ENCODE measurements around the gene TUG1. TPM values are rescaled to one million over a fixed set of nuclear protein-coding genes. Genes with fewer than 3 reads are reported as not detected.

TUG1 gene
- total and polyA plus RNA-seq, 2 donors (not counting 3 experiments of a cell fraction or from before 2014, with no cell fraction given), result 77.1 to 85.9 TPM

DNA sequence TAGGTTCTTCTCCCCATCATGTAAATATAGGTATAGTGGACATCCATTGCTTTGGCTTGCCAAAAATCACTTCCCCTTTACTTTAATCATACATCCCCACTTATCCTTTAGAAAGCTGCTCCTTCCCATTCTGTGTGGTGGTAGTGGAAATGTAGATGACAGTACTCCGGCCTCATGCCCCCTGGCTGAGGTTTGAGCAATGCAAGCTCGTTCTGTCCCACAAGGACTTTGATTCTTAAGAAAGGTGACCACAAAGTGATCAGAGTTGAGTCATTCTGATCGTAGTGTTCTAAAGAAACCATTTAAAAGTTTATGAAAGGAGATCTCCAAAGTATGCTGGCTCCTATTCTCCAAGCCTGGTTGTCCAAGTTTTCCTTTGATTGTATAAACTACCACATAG lies 10.9 kb downstream of the TUG1 start:
- no peaks in the 10 kb centered on the region for H3K9me3 ChIP-seq (replicated peaks; ENCODE audit: control insufficient read depth, insufficient read depth, low read length)
- intact Hi-C loops (cut with micrococcal nuclease) (no loop called here), dilution Hi-C loops (cut with MboI; ENCODE audit: extremely low pct_ligation_motif_present, low sequenced_read_pairs) (no loop called here)
- H3K9me1 ChIP-seq (replicated peaks; ENCODE audit: control insufficient read depth, extremely low read depth, insufficient read depth, low read length), result no peaks in the 10 kb centered on the region
- H3K4me3 ChIP-seq (replicated peaks in 1 of 3; ENCODE audit: insufficient read depth in 1 of 3, low read depth in 1 of 3, low read length in 3 of 3), result no peak overlapping the region
- BruUV-seq (replicated peaks), result no TSS peak
- H3K9ac ChIP-seq (replicated peaks; ENCODE audit: extremely low read depth, insufficient read depth, low read length), result no peak overlapping the region
- TF ChIP-seq POLR2AphosphoS5 (IDR thresholded peaks at IDR 0.05; ENCODE audit: insufficient read depth, low read depth, low read length), result no peak
- TF ChIP-seq, protein P1, sequence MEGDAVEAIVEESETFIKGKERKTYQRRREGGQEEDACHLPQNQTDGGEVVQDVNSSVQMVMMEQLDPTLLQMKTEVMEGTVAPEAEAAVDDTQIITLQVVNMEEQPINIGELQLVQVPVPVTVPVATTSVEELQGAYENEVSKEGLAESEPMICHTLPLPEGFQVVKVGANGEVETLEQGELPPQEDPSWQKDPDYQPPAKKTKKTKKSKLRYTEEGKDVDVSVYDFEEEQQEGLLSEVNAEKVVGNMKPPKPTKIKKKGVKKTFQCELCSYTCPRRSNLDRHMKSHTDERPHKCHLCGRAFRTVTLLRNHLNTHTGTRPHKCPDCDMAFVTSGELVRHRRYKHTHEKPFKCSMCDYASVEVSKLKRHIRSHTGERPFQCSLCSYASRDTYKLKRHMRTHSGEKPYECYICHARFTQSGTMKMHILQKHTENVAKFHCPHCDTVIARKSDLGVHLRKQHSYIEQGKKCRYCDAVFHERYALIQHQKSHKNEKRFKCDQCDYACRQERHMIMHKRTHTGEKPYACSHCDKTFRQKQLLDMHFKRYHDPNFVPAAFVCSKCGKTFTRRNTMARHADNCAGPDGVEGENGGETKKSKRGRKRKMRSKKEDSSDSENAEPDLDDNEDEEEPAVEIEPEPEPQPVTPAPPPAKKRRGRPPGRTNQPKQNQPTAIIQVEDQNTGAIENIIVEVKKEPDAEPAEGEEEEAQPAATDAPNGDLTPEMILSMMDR (IDR thresholded peaks at IDR 0.05; ENCODE audit: extremely low read depth in 1 of 2, insufficient read depth in 1 of 2, low read depth in 1 of 2, low read length in 2 of 2), result no peak
- TF ChIP-seq POLR2A (IDR thresholded peaks at IDR 0.05; ENCODE audit: low read depth, low read length), result no peak
- TF ChIP-seq FOS (IDR thresholded peaks at IDR 0.05; ENCODE audit: borderline replicate concordance, insufficient read depth, low read length), result no peak
- no peak for TF ChIP-seq GATA2 (IDR thresholded peaks at IDR 0.05; ENCODE audit: insufficient read depth, insufficient read length, low read depth, low read length)
- no peak for TF ChIP-seq JUN (IDR thresholded peaks at IDR 0.05; ENCODE audit: borderline replicate concordance, insufficient read depth, insufficient read length, low read depth)
- H3K36me3 ChIP-seq (ENCODE audit: control insufficient read depth in 2 of 2, extremely low read depth in 1 of 2, insufficient read depth in 2 of 2, low read length in 2 of 2), result peaks cover 5% of the 10 kb centered on the region in 2 experiments
- H3K27ac ChIP-seq (ENCODE audit: insufficient read depth, low read depth, low read length), result no peak overlapping the region
- H3K4me1 ChIP-seq (ENCODE audit: control insufficient read depth, extremely low read depth, insufficient read depth, low read length), result no peaks in the 10 kb centered on the region
- DNase-seq (ENCODE audit: low read depth, low spot score) (no peak), FAIRE-seq (no peak)
- no peaks in the 10 kb centered on the region for H3K27me3 ChIP-seq (ENCODE audit: control insufficient read depth in 2 of 2, insufficient read depth in 2 of 2, low read length in 2 of 2)
- POLR2A ChIA-PET, result no interaction called here
- CTCF ChIA-PET, result interaction anchor here (0.9 to 1.1 kb wide), 2 partner anchors 11 kb away, joined by 3 read pairs; partner anchors contain the start of gene TUG1
- no peak overlapping the region for H3K4me2 ChIP-seq (ENCODE audit: insufficient read depth, low read length)
- H3K79me2 ChIP-seq (ENCODE audit: control insufficient read depth, insufficient read depth, low read length), result peaks cover 9% of the 10 kb centered on the region
- H4K20me1 ChIP-seq (replicated peaks; ENCODE audit: control insufficient read depth, extremely low read depth, insufficient read depth, low read length), result no peaks in the 10 kb centered on the region
- no peak overlapping the region for H2AFZ ChIP-seq (ENCODE audit: low read depth, low read length)

DNA sequence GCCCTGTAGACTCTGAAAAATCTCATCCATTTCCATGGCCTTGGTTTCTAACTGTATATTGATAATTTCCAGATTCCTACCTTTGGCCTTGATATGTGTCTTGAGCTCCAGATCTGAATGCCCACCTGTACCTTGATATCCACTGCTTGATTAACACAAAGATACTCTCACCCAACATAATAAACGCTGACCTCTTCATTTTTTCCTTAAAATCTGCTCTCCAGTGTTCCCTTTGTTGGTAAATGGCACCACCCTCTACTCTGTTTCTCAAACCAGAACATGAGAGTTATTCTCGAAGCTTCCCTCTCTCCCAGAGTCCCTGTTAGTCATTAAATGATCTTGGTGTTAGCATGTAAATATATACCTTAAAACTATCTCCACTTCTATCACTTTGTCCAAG lies 13.4 kb downstream of the TUG1 start:
- H3K79me2 ChIP-seq (ENCODE audit: control insufficient read depth, insufficient read depth, low read length), result no peaks in the 10 kb centered on the region
- H3K4me2 ChIP-seq (ENCODE audit: insufficient read depth, low read length), result no peak overlapping the region
- H3K9me3 ChIP-seq (replicated peaks; ENCODE audit: control insufficient read depth, insufficient read depth, low read length), result no peaks in the 10 kb centered on the region
- dilution Hi-C loops (cut with MboI; ENCODE audit: extremely low pct_ligation_motif_present, low sequenced_read_pairs), result no loop called here
- H3K9me1 ChIP-seq (replicated peaks; ENCODE audit: control insufficient read depth, extremely low read depth, insufficient read depth, low read length), result no peaks in the 10 kb centered on the region
- H3K9ac ChIP-seq (replicated peaks; ENCODE audit: extremely low read depth, insufficient read depth, low read length), result no peak overlapping the region
- POLR2A ChIA-PET, result no interaction called here
- no peak overlapping the region for H3K4me3 ChIP-seq (replicated peaks in 1 of 3; ENCODE audit: insufficient read depth in 1 of 3, low read depth in 1 of 3, low read length in 3 of 3)
- FAIRE-seq (no peak), DNase-seq (ENCODE audit: low read depth, low spot score) (no peak)
- BruUV-seq (replicated peaks), result no TSS peak
- H2AFZ ChIP-seq (ENCODE audit: low read depth, low read length), result no peak overlapping the region
- no peak overlapping the region for H3K27ac ChIP-seq (ENCODE audit: insufficient read depth, low read depth, low read length)
- H3K36me3 ChIP-seq (ENCODE audit: control insufficient read depth in 2 of 2, extremely low read depth in 1 of 2, insufficient read depth in 2 of 2, low read length in 2 of 2), result no peaks in the 10 kb centered on the region
- no peak for TF ChIP-seq EZH2 (IDR thresholded peaks at IDR 0.05; ENCODE audit: borderline replicate concordance, low read depth, low read length, severe bottlenecking)
- TF ChIP-seq MAX (IDR thresholded peaks at IDR 0.05; ENCODE audit: insufficient read depth, insufficient read length), result no peak
- TF ChIP-seq POLR2A (IDR thresholded peaks at IDR 0.05; ENCODE audit: low read depth, low read length), result no peak
- TF ChIP-seq MYC (IDR thresholded peaks at IDR 0.05; ENCODE audit: low read depth, low read length), result no peak
- no peak for TF ChIP-seq POLR2AphosphoS5 (IDR thresholded peaks at IDR 0.05; ENCODE audit: insufficient read depth, low read depth, low read length)
- TF ChIP-seq FOS (IDR thresholded peaks at IDR 0.05; ENCODE audit: borderline replicate concordance, insufficient read depth, low read length), result no peak
- TF ChIP-seq, protein P1 (IDR thresholded peaks at IDR 0.05; ENCODE audit: extremely low read depth in 1 of 2, insufficient read depth in 1 of 2, low read depth in 1 of 2, low read length in 2 of 2), result no peak
- TF ChIP-seq GATA2 (IDR thresholded peaks at IDR 0.05; ENCODE audit: insufficient read depth, insufficient read length, low read depth, low read length), result no peak
- TF ChIP-seq JUN (IDR thresholded peaks at IDR 0.05; ENCODE audit: borderline replicate concordance, insufficient read depth, insufficient read length, low read depth), result no peak
- H4K20me1 ChIP-seq (replicated peaks; ENCODE audit: control insufficient read depth, extremely low read depth, insufficient read depth, low read length), result no peaks in the 10 kb centered on the region
- CTCF ChIA-PET, result interaction anchor here (0.9 to 1.3 kb wide), 2 partner anchors 13 to 80 kb away, joined by 3 to 4 read pairs; partner anchors contain the start of gene TUG1
- no peaks in the 10 kb centered on the region for H3K27me3 ChIP-seq (ENCODE audit: control insufficient read depth in 2 of 2, insufficient read depth in 2 of 2, low read length in 2 of 2)
- intact Hi-C loops (cut with micrococcal nuclease), result no loop called here
- no peaks in the 10 kb centered on the region for H3K4me1 ChIP-seq (ENCODE audit: control insufficient read depth, extremely low read depth, insufficient read depth, low read length)
